Activated B cell treated with CpG ODN at 0.5 μM for 24 hours (primary cell): ENCODE results near the gene GCNT4. TPM values are rescaled to one million over a fixed set of nuclear protein-coding genes. Genes with fewer than 3 reads are reported as not detected.
A peak's percentile ranks its signal among the peaks of the same experiment; 100 is the strongest.

Experiments used
- ATAC-seq: fragments of 200-7000 bp; cut with Tn5 transposase; one replicate; pipeline ENCODE4 v1.10.0; 2021; ENCODE audit warnings: low read depth, mild to moderate bottlenecking, moderate library complexity
- CTCF ChIA-PET: fragments of 350-600 bp; sonication (Branson Sonifier 250); formaldehyde crosslinking; loops from one replicate; lab custom pipeline; 2021; ENCODE audit warnings: antibody characterized with exemption; lab: Charles Lee
- POLR2A ChIA-PET: fragments of 350-600 bp; sonication (Branson Sonifier 250); formaldehyde crosslinking; loops from one replicate; lab custom pipeline; 2021; ENCODE audit warnings: antibody characterized with exemption; lab: Charles Lee
- DNase-seq: peaks from one replicate; pipeline ENCODE4 v3.0.0; 2022
- H3K27ac Mint-ChIP-seq: one replicate; pipeline ENCODE4 v1.8.0; 2020; ENCODE audit warnings: mixed read lengths
- H3K27me3 Mint-ChIP-seq: one replicate; pipeline ENCODE4 v1.8.0; 2021; ENCODE audit warnings: mixed read lengths
- H3K36me3 Mint-ChIP-seq: one replicate; pipeline ENCODE4 v1.8.0; 2021; ENCODE audit warnings: low read depth, mixed read lengths
- H3K4me1 Mint-ChIP-seq: one replicate; pipeline ENCODE4 v1.8.0; 2021; ENCODE audit warnings: mixed read lengths
- H3K4me3 Mint-ChIP-seq: one replicate; pipeline ENCODE4 v1.8.0; 2020; ENCODE audit warnings: mild to moderate bottlenecking, mixed read lengths
- H3K9me3 Mint-ChIP-seq: one replicate; pipeline ENCODE4 v1.8.0; 2020; ENCODE audit warnings: mixed read lengths
- intact Hi-C: fragments of 100-400 bp; cut with micrococcal nuclease; formaldehyde crosslinking; loops from one replicate; pipeline ENCODE4 v1.15.1; 2024
- total RNA-seq: library from RNA; stranded (reverse); gene quantifications from 2 replicates; pipeline ENCODE4 v1.2.3, GENCODE V29; 2022
- TF ChIP-seq, protein P1 (sequence below): fragments of 200-600 bp; IDR thresholded peaks from one replicate; pipeline ENCODE4 v1.8.0; 2022; ENCODE audit warnings: antibody characterized with exemption, mild to moderate bottlenecking

The GCNT4 gene
- total RNA-seq, 1 donor from 2014 or later = not detected

DNA sequence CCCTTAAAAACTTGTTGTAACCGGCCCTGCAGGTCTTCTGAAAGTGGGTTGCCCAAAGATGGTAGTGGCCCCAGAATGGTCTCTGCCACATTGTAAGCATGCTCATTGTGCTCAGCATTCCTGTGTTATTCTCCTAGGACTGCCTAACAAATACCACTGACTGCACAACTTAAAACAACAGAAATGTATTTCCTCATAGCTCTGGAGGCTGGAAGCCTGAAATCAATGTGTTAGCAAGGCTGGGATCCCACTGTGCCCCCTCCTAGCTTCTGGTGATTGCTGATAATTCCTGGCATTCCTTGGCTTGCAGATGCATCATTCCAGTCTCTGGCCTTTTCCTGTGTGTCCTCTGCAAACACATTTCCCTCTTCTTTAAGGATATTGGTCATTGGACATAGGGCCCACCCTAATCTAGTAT, 3.4 kb upstream of the GCNT4 start:
- Mint-ChIP-seq H3K4me1 (peaks cover 10% of the 10 kb centered on the region), H3K4me3 (peak overlapping the region; percentile 22), H3K9me3 (no peaks in the 10 kb centered on the region), H3K36me3 (no peaks in the 10 kb centered on the region), H3K27ac (no peak overlapping the region), H3K27me3 (peaks cover 45% of the 10 kb centered on the region)
- TF ChIP-seq, protein P1, sequence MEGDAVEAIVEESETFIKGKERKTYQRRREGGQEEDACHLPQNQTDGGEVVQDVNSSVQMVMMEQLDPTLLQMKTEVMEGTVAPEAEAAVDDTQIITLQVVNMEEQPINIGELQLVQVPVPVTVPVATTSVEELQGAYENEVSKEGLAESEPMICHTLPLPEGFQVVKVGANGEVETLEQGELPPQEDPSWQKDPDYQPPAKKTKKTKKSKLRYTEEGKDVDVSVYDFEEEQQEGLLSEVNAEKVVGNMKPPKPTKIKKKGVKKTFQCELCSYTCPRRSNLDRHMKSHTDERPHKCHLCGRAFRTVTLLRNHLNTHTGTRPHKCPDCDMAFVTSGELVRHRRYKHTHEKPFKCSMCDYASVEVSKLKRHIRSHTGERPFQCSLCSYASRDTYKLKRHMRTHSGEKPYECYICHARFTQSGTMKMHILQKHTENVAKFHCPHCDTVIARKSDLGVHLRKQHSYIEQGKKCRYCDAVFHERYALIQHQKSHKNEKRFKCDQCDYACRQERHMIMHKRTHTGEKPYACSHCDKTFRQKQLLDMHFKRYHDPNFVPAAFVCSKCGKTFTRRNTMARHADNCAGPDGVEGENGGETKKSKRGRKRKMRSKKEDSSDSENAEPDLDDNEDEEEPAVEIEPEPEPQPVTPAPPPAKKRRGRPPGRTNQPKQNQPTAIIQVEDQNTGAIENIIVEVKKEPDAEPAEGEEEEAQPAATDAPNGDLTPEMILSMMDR = no peak
- ChIA-PET CTCF (no interaction called here), POLR2A (no interaction called here)
- ATAC-seq = no peak
- intact Hi-C loops = loop anchor here (10.0 kb wide), 2 partner anchors 179 to 1119 kb away; partner anchors contain the start of gene ANKRD31
- DNase-seq = no peak

DNA sequence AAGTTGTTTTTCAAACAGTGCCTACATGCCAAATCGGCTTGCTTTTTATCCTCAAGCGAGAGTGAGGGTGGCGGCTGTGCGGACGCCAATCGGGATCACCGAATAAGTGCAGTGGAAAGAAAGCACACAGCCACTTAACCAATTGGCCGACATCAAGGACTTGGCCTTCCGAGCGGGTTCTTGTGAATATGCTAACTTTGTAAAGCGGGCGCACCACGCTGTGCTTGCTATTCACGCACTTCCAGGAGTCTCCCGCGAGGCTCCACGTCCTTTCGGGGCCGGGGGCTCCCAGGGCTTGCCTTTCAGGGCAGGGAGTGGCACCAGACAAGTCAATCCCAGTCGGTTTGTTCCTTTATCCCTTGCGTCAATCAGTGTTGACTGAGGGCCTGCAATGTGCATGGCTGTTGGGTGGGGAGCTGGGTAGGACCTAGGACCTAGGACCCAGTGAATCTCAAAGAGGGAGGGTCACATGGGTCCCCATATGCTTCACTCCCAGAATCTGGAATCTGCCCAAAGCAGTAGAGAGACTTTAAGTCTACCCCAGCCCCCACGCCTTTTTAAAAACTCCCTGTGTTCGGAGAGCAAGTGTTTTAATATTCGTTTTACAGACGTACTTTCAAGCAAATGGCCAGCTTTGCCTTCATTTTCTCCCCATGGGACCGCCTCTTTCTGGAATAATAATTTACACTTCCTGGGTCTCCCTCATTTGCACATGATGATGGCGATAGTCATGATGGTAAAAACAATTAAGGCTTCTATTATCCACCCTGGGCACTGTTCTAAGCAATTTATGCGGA, 2.0 kb upstream of the GCNT4 start:
- CTCF ChIA-PET = no interaction called here
- ATAC-seq (no peak), DNase-seq (no peak)
- intact Hi-C loops = loop anchor here (10.0 kb wide), 2 partner anchors 180 to 1120 kb away; partner anchors contain the start of gene ANKRD31
- TF ChIP-seq, protein P1 = no peak
- Mint-ChIP-seq H3K4me3 (peak overlapping the region; percentile 73), H3K27me3 (peaks cover 54% of the 10 kb centered on the region), H3K9me3 (no peaks in the 10 kb centered on the region), H3K4me1 (peaks cover 10% of the 10 kb centered on the region), H3K27ac (no peak overlapping the region), H3K36me3 (no peaks in the 10 kb centered on the region)
- POLR2A ChIA-PET = no interaction called here

DNA sequence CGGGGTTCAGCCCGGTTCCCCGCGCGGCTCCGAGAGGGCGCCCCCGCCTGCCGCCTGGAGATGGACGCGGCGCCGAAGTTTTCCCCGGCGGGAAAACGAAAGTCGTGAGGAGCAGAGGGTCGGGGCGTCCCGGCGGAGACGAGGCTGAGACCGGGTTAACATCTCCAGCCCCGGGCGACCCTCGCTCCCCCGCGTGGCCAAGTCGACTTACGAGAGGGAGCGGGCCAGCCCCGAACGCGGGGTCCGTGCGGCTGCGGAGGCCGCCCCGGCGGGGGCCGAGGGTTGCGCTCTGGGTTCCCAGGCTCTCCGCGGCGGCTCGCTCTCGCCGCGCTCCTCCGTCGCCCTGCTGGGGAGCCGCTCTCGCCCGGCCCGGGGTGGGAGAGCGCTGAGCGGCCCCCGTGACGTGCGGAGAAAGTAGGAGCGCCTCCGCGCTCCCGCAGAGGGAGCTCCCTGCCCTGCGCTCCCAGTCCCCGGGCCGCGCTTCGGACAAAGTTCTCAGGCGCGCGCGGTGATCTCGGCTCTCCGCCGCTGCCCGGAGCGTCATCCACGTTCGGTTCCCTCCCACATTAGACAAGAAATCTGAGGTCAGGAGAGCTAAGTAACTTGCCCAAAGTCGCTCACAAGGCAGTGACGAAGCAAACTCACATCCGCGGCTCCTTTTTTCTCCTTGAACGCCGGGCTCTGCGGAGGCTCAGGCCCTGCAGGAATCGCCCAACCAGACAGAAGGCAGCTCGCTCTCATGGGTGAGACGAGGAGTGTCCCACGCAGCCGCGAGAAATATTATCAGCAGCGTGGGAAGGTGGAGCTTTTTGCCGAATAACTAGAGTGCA, 1.2 kb upstream of the GCNT4 start:
- H3K9me3 Mint-ChIP-seq = no peaks in the 10 kb centered on the region
- TF ChIP-seq, protein P1 = no peak
- CTCF ChIA-PET = no interaction called here
- POLR2A ChIA-PET = no interaction called here
- intact Hi-C loops = loop anchor here (10.0 kb wide), 2 partner anchors 181 to 1121 kb away; partner anchors contain the start of gene ANKRD31
- H3K4me3 Mint-ChIP-seq = peak overlapping the region; percentile 73
- H3K27ac Mint-ChIP-seq = no peak overlapping the region
- no peak for ATAC-seq
- H3K4me1 Mint-ChIP-seq = peaks cover 10% of the 10 kb centered on the region
- no peaks in the 10 kb centered on the region for H3K36me3 Mint-ChIP-seq
- H3K27me3 Mint-ChIP-seq = peaks cover 53% of the 10 kb centered on the region
- no peak for DNase-seq

DNA sequence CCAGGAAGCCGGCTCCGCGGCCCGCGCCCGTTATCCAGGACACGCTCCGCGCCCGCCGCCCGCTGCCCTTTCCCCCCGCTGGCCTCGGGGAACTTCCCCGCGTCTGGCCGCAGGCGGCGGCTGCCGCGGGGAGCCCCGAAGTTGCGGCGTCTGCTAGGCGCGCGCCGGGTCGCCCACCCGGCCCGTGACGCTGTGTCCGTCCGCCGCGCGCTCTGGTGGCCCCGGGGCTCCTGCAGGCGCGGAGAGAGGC, 621 bp upstream of the GCNT4 start:
- no peak for DNase-seq
- H3K4me3 Mint-ChIP-seq = no peak overlapping the region
- TF ChIP-seq, protein P1 = no peak
- ChIA-PET POLR2A (no interaction called here), CTCF (no interaction called here)
- H3K36me3 Mint-ChIP-seq = no peaks in the 10 kb centered on the region
- H3K4me1 Mint-ChIP-seq = peaks cover 10% of the 10 kb centered on the region
- intact Hi-C loops = loop anchor here (10.0 kb wide), 2 partner anchors 182 to 1122 kb away; partner anchors contain the start of gene ANKRD31
- peaks cover 57% of the 10 kb centered on the region for H3K27me3 Mint-ChIP-seq
- no peak for ATAC-seq
- H3K27ac Mint-ChIP-seq = no peak overlapping the region
- no peaks in the 10 kb centered on the region for H3K9me3 Mint-ChIP-seq

DNA sequence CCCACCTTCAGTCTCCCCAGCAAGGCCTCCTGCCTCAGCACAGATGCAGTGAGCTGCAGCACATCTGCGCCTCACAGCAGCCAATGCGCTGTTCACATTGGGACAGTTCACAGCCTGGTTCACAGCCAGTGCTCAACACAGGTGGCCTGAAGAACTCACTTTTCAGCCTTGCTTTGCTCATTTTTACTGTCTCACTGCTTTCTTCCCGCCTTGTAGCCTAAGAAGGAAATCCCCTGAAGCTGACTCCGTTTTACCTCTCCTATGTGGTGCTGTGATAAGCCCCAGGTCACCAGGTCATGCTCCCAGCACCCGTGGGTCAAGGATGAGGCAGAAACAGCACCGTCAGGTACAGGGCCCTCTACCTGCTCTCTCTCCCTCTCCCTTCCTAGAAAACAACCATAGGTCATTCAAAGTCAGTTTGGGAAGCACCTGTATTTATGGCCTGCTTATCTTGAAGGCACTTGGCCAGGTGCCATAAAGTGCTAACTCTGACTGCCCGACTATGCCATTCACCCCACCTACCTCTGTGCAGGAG, 1.1 kb downstream of the GCNT4 start:
- Mint-ChIP-seq H3K36me3 (no peaks in the 10 kb centered on the region), H3K4me3 (no peak overlapping the region), H3K27ac (no peak overlapping the region), H3K4me1 (peaks cover 10% of the 10 kb centered on the region), H3K9me3 (no peaks in the 10 kb centered on the region), H3K27me3 (peaks cover 54% of the 10 kb centered on the region)
- POLR2A ChIA-PET = interaction anchor here (0.7 kb wide), 1 partner anchor 183 kb away, joined by 4 read pairs; no protein-coding TSS in a partner anchor
- ATAC-seq (no peak), DNase-seq (no peak)
- CTCF ChIA-PET = interaction anchor here (1.4 kb wide), 1 partner anchor 630 kb away, joined by 8 read pairs; no protein-coding TSS in a partner anchor
- intact Hi-C loops = loop anchor here (2.0 to 10.0 kb wide), 3 partner anchors 184 to 1124 kb away; partner anchors contain the start of gene ANKRD31
- TF ChIP-seq, protein P1 = no peak
